HCT116 (cell line): ENCODE results near the gene LIPM.

ENCODE experiments used
- CEBPB ChIP-seq: IDR thresholded peaks from 2 replicates; pipeline ENCODE4 v1.6.1; 2012; ENCODE audit warnings: low read depth
- EZH2 ChIP-seq: fragments of 200-600 bp; sonication (generic); IDR thresholded peaks from 2 replicates; pipeline ENCODE4 v1.6.1; 2017; ENCODE audit warnings: antibody characterized with exemption, mixed run types
- JUND ChIP-seq: IDR thresholded peaks from 2 replicates; pipeline ENCODE4 v1.6.1; 2012
- POLR2A ChIP-seq: IDR thresholded peaks from 2 replicates; pipeline ENCODE4 v1.7.0; 2011; ENCODE audit warnings: borderline replicate concordance; ENCODE audit not compliant: insufficient read depth, insufficient read length; ENCODE audit errors: extremely low read depth
- POLR2AphosphoS5 ChIP-seq: IDR thresholded peaks from 2 replicates; pipeline ENCODE4 v1.6.1; 2011; ENCODE audit warnings: mild to moderate bottlenecking, low read depth, low read length, moderate library complexity
- SIN3A ChIP-seq: IDR thresholded peaks from 2 replicates; pipeline ENCODE4 v1.6.1; 2012; ENCODE audit warnings: low read depth
- SP1 ChIP-seq: IDR thresholded peaks from 2 replicates; pipeline ENCODE4 v1.6.1; 2012; ENCODE audit warnings: low read depth
- ZNF274 ChIP-seq: fragments of 200-500 bp; sonication (Bioruptor generic); IDR thresholded peaks from 2 replicates; pipeline ENCODE4 v1.6.1; 2014; ENCODE audit warnings: mild to moderate bottlenecking, low read depth, low read length, inconsistent platforms
- TF ChIP-seq, protein P1 (sequence below), 3 experiments: fragments of 200-600 bp in 1 of 3; sonication (generic) in 1 of 3; IDR thresholded peaks in 2 of 3; conservative IDR thresholded peaks in 1 of 3; 2 replicates each; pipeline ENCODE4 v1.5.1; 2012 to 2017; ENCODE audit warnings: low read depth in 2 of 3, low read length in 2 of 3, antibody characterized with exemption in 1 of 3, borderline replicate concordance in 1 of 3, control low read depth in 1 of 3, mild to moderate bottlenecking in 1 of 3, mixed read lengths in 1 of 3, mixed run types in 1 of 3, moderate library complexity in 1 of 3; ENCODE audit not compliant: insufficient read depth in 1 of 3

DNA sequence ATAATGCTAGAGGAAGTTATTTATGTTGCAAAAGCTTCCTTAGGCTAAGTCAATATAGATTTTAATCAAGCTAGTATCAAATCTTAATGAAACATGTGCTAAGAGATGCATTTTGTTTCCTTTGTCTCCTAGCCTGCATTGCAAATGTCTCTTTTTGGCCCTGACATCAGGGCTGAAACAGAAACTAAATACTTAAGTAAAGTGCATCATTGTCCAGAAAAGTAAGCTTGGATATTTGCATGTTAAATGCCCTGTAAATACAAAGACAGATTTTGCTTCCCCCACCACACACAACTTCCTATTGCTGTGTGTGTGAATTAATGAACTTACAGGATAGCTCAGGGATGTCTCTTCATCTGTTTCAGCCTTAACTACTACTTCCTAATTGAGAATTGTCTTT is 67.6 kb downstream of the LIPM start:
- TF ChIP-seq, protein P1, sequence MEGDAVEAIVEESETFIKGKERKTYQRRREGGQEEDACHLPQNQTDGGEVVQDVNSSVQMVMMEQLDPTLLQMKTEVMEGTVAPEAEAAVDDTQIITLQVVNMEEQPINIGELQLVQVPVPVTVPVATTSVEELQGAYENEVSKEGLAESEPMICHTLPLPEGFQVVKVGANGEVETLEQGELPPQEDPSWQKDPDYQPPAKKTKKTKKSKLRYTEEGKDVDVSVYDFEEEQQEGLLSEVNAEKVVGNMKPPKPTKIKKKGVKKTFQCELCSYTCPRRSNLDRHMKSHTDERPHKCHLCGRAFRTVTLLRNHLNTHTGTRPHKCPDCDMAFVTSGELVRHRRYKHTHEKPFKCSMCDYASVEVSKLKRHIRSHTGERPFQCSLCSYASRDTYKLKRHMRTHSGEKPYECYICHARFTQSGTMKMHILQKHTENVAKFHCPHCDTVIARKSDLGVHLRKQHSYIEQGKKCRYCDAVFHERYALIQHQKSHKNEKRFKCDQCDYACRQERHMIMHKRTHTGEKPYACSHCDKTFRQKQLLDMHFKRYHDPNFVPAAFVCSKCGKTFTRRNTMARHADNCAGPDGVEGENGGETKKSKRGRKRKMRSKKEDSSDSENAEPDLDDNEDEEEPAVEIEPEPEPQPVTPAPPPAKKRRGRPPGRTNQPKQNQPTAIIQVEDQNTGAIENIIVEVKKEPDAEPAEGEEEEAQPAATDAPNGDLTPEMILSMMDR (IDR thresholded peaks at IDR 0.05 in 2 of 3, conservative IDR thresholded peaks at IDR 0.05 in 1 of 3; ENCODE audit: borderline replicate concordance in 1 of 3, insufficient read depth in 1 of 3, low read depth in 2 of 3, low read length in 2 of 3): no peak
- TF ChIP-seq POLR2A: no peak
- no peak for TF ChIP-seq EZH2
- TF ChIP-seq ZNF274: no peak
- no peak for TF ChIP-seq POLR2AphosphoS5
- no peak for TF ChIP-seq SP1
- TF ChIP-seq CEBPB: no peak
- no peak for TF ChIP-seq JUND
- TF ChIP-seq SIN3A: no peak
